Uterus (tissue), 2 donors: Measurements from ENCODE around the gene CDADC1.

Experiments used
- POLR2A ChIP-seq, 2 donors: fragments of 450-650 bp; IDR thresholded peaks; one replicate each; pipeline ENCODE4 v1.6.1; 2016; ENCODE audit warnings: antibody characterized with exemption in 2 of 2, mild to moderate bottlenecking in 1 of 2, moderate library complexity in 1 of 2
- TF ChIP-seq, protein P1 (sequence below), 4 experiments: fragments of 200-600 bp in 2 of 4; fragments of 450-650 bp in 2 of 4; sonication (generic) in 2 of 4; IDR thresholded peaks; one replicate each; pipeline ENCODE4 v1.5.1; 2016 to 2019; ENCODE audit warnings: antibody characterized with exemption in 4 of 4, mild to moderate bottlenecking in 2 of 4, moderate library complexity in 1 of 4

DNA sequence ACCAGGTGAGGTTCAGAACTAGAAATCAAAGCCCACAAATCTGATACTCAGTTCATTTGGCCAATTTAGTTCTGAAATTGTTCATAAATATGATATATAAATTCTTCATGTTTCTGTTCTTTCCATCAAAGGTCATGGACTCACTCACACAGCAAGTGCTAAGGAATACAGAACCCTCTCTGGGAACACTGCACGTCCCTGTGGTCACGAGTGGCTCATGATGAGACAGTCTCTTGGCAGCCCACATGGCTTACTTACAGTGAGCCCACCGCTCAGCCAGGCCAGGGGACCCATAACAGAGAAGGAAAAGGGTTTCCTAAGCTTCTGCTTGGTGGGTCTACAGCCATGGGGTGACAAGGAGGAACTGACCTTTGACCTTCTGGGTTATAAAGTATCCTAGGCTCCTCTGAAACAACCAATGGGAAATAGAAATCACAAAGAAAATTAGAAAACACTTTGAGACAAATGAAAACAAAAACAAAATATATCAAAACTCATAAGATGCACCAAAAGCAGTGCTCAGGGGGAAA lies 67.4 kb downstream of the CDADC1 start:
- no peak for TF ChIP-seq POLR2A (IDR thresholded peaks at IDR 0.05)
- TF ChIP-seq, protein P1, sequence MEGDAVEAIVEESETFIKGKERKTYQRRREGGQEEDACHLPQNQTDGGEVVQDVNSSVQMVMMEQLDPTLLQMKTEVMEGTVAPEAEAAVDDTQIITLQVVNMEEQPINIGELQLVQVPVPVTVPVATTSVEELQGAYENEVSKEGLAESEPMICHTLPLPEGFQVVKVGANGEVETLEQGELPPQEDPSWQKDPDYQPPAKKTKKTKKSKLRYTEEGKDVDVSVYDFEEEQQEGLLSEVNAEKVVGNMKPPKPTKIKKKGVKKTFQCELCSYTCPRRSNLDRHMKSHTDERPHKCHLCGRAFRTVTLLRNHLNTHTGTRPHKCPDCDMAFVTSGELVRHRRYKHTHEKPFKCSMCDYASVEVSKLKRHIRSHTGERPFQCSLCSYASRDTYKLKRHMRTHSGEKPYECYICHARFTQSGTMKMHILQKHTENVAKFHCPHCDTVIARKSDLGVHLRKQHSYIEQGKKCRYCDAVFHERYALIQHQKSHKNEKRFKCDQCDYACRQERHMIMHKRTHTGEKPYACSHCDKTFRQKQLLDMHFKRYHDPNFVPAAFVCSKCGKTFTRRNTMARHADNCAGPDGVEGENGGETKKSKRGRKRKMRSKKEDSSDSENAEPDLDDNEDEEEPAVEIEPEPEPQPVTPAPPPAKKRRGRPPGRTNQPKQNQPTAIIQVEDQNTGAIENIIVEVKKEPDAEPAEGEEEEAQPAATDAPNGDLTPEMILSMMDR (IDR thresholded peaks at IDR 0.05) = no peak
